GM12801 (cell line): ENCODE data around the gene AVPR2.

Experiments used
- TF ChIP-seq, protein P1 (sequence below): IDR thresholded peaks from one replicate; pipeline ENCODE4 v1.5.1; 2011; ENCODE audit warnings: control low read depth; ENCODE audit not compliant: insufficient read length; ENCODE audit errors: extremely low read depth

Gene AVPR2

DNA sequence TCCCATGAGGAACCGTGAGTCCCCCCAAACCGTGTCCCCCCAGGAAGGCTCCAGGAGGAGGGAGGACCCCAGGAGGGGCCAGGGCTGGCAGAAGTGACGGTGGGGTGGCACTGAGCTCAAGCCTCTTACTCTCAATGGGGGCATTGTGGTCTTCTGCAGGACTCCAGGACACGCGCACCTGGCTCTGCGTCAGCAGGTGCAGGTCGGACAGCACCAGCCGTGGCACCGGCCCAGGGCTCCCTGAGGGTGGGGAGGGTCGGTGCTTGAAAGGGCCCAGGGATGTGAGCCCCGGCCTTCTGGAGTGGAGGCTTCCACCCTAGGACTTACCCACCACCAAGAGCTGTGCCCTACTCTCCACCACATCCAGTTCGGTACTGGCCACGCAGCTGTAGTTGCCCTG is 36.8 kb upstream of the AVPR2 start:
- TF ChIP-seq, protein P1, sequence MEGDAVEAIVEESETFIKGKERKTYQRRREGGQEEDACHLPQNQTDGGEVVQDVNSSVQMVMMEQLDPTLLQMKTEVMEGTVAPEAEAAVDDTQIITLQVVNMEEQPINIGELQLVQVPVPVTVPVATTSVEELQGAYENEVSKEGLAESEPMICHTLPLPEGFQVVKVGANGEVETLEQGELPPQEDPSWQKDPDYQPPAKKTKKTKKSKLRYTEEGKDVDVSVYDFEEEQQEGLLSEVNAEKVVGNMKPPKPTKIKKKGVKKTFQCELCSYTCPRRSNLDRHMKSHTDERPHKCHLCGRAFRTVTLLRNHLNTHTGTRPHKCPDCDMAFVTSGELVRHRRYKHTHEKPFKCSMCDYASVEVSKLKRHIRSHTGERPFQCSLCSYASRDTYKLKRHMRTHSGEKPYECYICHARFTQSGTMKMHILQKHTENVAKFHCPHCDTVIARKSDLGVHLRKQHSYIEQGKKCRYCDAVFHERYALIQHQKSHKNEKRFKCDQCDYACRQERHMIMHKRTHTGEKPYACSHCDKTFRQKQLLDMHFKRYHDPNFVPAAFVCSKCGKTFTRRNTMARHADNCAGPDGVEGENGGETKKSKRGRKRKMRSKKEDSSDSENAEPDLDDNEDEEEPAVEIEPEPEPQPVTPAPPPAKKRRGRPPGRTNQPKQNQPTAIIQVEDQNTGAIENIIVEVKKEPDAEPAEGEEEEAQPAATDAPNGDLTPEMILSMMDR = no peak

DNA sequence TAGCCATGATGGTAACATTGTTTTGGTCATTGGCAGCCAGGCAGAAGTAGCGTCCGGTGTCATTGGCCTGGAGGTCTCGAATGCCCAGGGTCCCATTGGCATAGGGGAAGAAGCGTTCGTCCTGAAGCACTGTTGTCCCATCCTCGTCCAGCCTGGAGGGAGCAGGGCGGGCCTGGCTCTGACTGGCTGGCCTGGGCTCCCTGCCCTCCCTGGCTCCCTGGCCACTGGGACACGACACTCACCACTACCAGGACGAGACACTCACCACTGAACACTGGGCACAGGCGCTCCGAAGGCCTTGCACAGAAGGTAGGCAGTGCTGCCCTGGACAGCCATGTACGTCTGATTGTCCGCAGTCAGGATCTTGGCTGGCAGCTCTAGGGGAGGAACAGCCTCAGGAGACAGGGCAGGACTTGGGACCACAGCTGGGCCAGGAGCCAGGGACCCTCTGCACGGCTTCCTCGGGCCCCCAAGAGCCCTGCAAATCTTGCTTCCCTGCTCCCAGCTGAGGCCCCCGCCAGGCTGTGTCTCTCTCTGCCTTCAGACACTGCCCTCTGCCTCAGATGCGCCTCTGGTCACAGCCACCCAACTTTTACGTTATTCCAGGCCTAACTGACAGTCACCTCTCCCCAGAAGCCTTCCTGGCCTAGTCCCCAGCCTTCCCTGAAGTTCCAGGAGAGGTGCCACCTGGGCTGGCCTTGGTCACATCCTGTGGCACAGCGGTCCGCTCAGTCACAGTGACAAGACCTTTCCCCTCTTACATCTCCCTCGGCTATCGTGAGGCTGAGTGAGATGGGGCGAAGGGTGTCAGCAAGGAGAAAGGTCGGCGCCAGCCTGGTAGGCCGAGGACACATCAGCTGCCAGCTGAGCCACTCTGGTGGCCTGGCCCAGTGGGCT is 35.6 kb upstream of the AVPR2 start:
- TF ChIP-seq, protein P1 = no peak

DNA sequence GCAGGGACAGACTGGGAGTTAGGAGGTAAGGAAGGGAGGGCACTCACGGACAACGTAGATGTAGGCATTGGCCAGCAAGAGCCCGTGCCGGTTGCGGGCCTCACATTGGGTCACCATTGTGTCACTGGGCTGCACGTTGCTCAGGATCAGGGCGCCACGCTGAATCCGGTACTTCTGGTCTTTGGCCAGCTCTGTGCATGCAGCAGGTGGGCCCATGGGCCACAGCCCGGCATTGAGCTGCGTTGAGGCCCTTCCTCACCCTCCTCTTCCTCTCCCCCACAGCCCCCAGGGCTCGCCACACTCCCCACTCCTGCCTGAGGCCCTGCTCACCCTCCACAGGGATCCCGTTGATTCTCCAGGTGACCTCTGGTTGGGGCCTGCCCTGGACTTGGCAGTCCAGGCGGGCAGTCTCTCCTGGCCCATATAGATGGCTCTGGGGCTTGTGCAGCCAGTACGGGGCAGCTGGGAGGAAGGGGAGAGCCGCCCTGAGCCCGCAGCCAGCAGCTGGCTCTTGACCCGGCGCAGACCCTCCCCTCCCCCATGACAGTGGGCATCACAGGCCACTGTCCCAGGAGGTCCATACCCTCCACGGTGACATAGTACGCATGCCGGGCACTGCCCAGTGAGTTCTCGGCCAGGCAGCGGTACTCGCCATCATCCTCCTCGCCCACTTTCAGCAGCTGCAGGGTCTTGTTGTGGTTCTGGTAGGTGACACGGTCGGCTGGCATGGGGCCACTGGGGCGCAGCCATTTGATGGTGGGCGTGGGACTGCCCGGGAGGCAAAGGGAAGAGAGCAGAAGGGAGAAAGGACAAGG is 34.8 kb upstream of the AVPR2 start:
- TF ChIP-seq, protein P1 = no peak

DNA sequence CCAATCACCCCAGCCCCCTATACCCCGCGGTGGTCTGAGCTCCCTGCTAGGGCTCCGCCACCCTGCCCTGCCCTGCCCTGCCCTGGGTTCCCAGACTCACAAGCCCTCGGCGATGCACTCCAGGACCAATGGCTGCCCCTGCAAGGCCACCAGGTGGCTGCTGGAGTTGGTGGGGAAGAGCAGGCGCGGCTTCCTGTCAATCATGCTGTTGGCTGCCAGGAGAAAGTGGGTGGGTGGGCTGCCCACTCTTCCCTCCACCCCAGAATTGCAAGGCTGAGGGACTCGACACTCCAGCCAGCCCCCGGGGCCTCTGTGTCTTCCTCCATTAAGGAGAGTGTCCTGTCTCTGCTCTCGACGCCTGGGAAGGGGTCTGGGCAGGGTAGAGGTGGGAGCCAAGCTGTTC is 34.2 kb upstream of the AVPR2 start:
- TF ChIP-seq, protein P1 = no peak

DNA sequence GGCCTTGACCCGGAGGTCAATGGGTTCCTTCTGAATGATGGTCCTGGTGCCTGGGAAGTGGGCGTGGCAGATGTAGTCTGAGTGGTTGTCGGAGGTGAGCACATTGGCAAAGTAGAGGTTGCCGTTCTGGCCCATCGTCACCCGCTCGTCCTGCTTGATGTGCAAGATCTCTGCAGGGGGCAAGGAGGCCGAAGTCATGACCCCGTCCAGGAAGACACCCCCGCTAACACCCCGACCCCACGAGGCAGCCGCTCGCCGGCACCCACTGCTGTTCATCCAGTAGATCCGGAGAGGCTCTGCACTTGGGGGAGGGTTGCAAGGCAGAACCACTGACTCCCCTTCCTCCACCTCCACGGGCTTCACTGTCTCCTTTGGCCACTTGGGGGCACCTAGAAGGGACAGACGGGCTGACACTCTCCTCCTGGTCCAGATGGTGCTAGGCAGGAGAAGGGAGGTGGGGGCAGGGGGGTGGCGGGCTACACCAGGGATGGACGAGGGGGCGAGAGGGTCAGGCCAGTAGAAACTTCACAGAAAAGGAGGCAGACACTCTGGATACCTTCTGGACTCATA is 33.6 kb upstream of the AVPR2 start:
- TF ChIP-seq, protein P1 = no peak

DNA sequence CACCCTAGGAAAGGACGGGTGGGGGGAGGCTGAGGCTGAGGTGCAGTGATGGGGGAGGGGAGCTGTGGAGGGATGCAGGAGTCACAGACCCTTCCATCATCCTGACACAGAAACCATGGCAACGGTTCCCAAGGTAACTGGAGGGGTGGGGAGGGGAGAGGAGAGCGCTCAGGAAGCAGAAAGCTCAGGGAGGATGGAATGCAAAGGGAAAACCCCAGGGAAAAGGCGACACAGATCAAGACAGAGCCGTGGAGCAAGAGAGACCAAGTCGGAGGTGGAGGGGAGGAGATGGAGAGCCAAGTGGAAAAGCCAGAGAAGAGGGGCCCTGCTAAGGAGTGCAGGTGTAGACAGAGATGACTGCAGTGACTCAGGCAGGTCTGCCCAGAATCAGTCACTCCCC is 33.0 kb upstream of the AVPR2 start:
- TF ChIP-seq, protein P1 = no peak
